GM06990 (cell line): Measurements from ENCODE around the gene LRRC42.

ENCODE experiments used
- DNase-seq: peaks from one replicate; pipeline ENCODE4 v3.0.0-alpha.2; 2011; ENCODE audit not compliant: insufficient read length; ENCODE audit errors: extremely low read depth
- H3K27me3 ChIP-seq: replicated peaks from 2 replicates; pipeline ENCODE4 v1.6.0; 2011; ENCODE audit warnings: low read length; ENCODE audit not compliant: control insufficient read depth, insufficient read depth
- H3K36me3 ChIP-seq: 2 replicates; pipeline ENCODE4 v1.5.1; 2011; ENCODE audit warnings: low read length; ENCODE audit not compliant: control insufficient read depth, insufficient read depth
- H3K4me3 ChIP-seq: replicated peaks from 2 replicates; pipeline ENCODE4 v1.5.1; 2011; ENCODE audit warnings: low read depth, mild to moderate bottlenecking, control low read depth, low read length
- TF ChIP-seq, protein P1 (sequence below): IDR thresholded peaks from 2 replicates; pipeline ENCODE4 v1.5.1; 2011; ENCODE audit warnings: low read length, control low read depth, mild to moderate bottlenecking, inconsistent platforms; ENCODE audit not compliant: insufficient read depth, poor library complexity, severe bottlenecking

LRRC42 gene

DNA sequence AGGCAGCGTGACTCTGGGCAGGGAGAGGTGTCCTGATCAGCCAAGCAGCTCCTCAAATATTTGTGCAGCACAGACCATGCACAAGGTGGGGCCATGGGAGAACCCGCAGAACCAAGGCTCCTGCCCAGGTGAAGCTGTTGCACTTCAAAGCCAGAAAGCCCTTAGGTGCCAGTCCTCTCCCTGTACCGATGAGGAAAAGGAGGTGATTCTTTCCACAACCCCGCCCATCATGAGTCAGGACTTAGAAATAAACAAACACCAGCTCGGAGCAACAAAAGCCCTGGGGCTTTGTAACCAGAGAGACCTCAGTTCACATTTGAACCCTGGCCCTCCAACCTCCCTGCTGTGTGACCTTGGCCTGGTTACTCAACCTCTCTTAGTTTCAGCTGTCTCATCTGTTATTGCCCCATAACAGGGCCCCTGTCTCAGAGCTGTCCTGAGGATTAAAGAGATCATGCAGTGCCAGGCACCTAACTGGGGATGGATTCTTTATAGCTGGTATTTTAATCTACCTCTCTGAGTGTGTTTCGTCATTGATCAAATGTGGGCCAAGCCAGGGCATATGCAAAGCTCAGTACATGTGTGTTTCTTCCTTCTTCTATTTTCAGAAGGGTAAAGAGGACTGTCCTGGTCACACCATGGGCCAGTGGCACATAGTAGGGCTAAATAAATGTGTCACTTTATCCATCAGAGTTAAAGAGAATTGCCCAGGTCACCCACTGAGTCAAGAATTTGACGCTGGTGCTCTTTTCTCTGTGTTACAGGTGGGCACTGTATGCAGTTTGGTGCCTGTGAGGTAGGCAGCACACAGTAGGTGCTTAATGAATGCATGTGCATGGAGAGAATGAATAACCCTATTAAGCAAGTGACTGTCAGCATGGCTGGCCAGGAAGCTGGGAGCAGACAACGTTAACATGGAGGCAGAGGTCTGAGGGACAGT lies 70.5 kb downstream of the LRRC42 start:
- Histone ChIP-seq H3K4me3 (no peak overlapping the region), H3K36me3 (no peaks in the 10 kb centered on the region), H3K27me3 (peaks cover 3% of the 10 kb centered on the region)
- TF ChIP-seq, protein P1, sequence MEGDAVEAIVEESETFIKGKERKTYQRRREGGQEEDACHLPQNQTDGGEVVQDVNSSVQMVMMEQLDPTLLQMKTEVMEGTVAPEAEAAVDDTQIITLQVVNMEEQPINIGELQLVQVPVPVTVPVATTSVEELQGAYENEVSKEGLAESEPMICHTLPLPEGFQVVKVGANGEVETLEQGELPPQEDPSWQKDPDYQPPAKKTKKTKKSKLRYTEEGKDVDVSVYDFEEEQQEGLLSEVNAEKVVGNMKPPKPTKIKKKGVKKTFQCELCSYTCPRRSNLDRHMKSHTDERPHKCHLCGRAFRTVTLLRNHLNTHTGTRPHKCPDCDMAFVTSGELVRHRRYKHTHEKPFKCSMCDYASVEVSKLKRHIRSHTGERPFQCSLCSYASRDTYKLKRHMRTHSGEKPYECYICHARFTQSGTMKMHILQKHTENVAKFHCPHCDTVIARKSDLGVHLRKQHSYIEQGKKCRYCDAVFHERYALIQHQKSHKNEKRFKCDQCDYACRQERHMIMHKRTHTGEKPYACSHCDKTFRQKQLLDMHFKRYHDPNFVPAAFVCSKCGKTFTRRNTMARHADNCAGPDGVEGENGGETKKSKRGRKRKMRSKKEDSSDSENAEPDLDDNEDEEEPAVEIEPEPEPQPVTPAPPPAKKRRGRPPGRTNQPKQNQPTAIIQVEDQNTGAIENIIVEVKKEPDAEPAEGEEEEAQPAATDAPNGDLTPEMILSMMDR: no peak
- DNase-seq: no peak
